ENCODE data around the gene IL13RA1. TPM values are rescaled to one million over a fixed set of nuclear protein-coding genes. Genes with fewer than 3 reads are reported as not detected.

The IL13RA1 gene
- polyA plus RNA-seq, 2 of the 4 experiments (the other 2 are of a cell fraction): 51.1 to 86.8 TPM

DNA sequence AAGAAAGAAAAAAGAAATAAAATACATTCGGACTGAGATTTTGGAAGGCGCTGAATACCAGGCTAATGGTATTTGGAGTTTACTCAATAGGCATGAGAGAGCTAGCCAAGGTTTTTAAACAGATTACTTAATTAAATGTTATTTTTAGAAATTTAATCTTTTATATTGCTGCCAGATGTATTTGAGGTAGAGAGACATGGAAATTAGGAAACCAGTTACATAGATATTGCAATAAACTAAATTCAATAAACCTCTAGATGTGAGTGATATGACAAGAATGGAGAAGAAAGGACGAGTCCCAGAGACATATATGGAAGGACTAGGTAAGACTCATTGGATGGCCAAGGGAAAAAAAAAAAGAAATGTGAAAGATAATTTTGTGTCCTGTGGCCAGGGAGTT, 38.5 kb upstream of the IL13RA1 start:
- no peak for ATAC-seq
- POLR2A ChIA-PET: no interaction called here
- CTCF ChIA-PET: no interaction called here

DNA sequence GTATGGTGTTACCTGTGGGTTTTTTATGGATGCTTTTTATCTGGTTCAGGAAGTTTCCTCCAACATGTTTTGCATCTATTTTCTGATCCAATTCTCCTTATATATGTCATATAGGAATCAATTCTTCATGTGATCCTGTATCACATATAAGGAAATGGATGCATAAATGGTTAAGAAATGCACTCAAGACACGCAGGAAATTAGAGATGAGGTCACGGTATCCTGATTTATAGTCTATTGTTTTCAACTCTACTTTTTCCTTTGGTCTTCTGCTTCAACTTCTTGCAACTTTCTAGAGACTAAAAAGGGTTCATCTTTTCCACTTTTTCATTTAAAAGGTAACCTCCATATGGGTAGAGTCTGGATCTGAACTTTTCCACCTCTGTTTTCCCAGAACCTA, 33.6 kb upstream of the IL13RA1 start:
- no peak for FAIRE-seq
- Histone ChIP-seq H3K27ac (no peak overlapping the region), H3K4me2 (no peak overlapping the region), H3K4me1 (no peaks in the 10 kb centered on the region), H3K9me3 (no peaks in the 10 kb centered on the region), H3K4me3 (no peak overlapping the region)
- no peak for DNase-seq (ENCODE audit: low read depth in 1 of 2, low spot score in 1 of 2)
- ChIA-PET CTCF (no interaction called here), POLR2A (no interaction called here)
- WGBS (ENCODE audit: missing lambda C conversion rate): 83% methylated on average over 2 of the region's 2 CpGs
- TF ChIP-seq ZNF302 (CRISPR knock-in tag; IDR thresholded peaks at IDR 0.05): no peak
- ATAC-seq: no peak

More for the DNA sequence above, 38.5 kb upstream of the IL13RA1 start:
- DNase-seq (ENCODE audit: low read depth in 1 of 2, low spot score in 1 of 2) (no peak), FAIRE-seq (peak; percentile 63)
- no peak overlapping the region for H3K4me2 ChIP-seq
- no peak overlapping the region for H3K27ac ChIP-seq
- WGBS (ENCODE audit: missing lambda C conversion rate): 86% methylated on average over 3 of the region's 3 CpGs
- H3K4me1 ChIP-seq: no peaks in the 10 kb centered on the region
- no peak for TF ChIP-seq SMC3 (IDR thresholded peaks at IDR 0.05)
- TF ChIP-seq RAD21 (conservative IDR thresholded peaks at IDR 0.05 in 1 of 2, IDR thresholded peaks at IDR 0.05 in 1 of 2): no peak
- TF ChIP-seq GATA3 (IDR thresholded peaks at IDR 0.05; ENCODE audit: borderline replicate concordance): no peak
- TF ChIP-seq MAZ (IDR thresholded peaks at IDR 0.05; ENCODE audit: borderline replicate concordance, low read depth, low read length): no peak
- TF ChIP-seq HOXB5 (CRISPR knock-in tag; IDR thresholded peaks at IDR 0.05): no peak
- TF ChIP-seq, protein P1, sequence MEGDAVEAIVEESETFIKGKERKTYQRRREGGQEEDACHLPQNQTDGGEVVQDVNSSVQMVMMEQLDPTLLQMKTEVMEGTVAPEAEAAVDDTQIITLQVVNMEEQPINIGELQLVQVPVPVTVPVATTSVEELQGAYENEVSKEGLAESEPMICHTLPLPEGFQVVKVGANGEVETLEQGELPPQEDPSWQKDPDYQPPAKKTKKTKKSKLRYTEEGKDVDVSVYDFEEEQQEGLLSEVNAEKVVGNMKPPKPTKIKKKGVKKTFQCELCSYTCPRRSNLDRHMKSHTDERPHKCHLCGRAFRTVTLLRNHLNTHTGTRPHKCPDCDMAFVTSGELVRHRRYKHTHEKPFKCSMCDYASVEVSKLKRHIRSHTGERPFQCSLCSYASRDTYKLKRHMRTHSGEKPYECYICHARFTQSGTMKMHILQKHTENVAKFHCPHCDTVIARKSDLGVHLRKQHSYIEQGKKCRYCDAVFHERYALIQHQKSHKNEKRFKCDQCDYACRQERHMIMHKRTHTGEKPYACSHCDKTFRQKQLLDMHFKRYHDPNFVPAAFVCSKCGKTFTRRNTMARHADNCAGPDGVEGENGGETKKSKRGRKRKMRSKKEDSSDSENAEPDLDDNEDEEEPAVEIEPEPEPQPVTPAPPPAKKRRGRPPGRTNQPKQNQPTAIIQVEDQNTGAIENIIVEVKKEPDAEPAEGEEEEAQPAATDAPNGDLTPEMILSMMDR (IDR thresholded peaks at IDR 0.05): no peak
- TF ChIP-seq POLR2A (IDR thresholded peaks at IDR 0.05; ENCODE audit: low read length): no peak
- no peak for TF ChIP-seq RCOR1 (IDR thresholded peaks at IDR 0.05; ENCODE audit: low read depth, low read length)
- no peak for TF ChIP-seq KDM1A (IDR thresholded peaks at IDR 0.05; ENCODE audit: low read depth)
- TF ChIP-seq KDM5A (IDR thresholded peaks at IDR 0.05): no peak
- no peak for TF ChIP-seq EP300 (IDR thresholded peaks at IDR 0.05)
- TF ChIP-seq HEYL (CRISPR knock-in tag; IDR thresholded peaks at IDR 0.05): no peak
- TF ChIP-seq, protein P2, sequence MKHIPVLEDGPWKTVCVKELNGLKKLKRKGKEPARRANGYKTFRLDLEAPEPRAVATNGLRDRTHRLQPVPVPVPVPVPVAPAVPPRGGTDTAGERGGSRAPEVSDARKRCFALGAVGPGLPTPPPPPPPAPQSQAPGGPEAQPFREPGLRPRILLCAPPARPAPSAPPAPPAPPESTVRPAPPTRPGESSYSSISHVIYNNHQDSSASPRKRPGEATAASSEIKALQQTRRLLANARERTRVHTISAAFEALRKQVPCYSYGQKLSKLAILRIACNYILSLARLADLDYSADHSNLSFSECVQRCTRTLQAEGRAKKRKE (CRISPR knock-in tag; IDR thresholded peaks at IDR 0.05; ENCODE audit: low read depth): no peak
- no peak for TF ChIP-seq PHF8 (IDR thresholded peaks at IDR 0.05; ENCODE audit: borderline replicate concordance, low read depth)
- TF ChIP-seq JUNB (IDR thresholded peaks at IDR 0.05): no peak
- no peak for TF ChIP-seq ZC3H11A (IDR thresholded peaks at IDR 0.05)
- no peak for TF ChIP-seq MYC (IDR thresholded peaks at IDR 0.05; ENCODE audit: borderline replicate concordance, low read length)
- TF ChIP-seq FOSL2 (IDR thresholded peaks at IDR 0.05): no peak
- no peak for TF ChIP-seq FOSL2 (CRISPR knock-in tag; IDR thresholded peaks at IDR 0.05)
- no peak overlapping the region for H3K4me3 ChIP-seq
- H3K9me3 ChIP-seq: no peaks in the 10 kb centered on the region

DNA sequence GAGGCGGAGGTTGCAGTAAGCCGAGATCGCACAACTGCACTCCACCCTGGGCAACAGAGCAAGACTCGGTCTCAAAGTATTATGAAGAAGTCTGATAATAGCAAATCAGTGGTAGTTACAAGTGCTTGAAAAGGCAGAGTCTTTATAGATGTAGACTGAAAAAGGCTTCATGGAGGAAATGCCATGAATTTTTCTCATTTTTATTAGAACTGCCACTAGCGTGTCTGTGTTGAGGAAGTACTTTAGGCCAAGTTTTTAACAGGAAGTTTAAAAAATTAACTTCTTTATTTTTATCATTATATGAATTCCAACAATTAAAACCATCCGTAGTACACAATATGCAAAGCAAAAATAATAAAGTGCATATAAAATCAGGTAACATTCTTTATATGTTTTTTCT, 32.8 kb upstream of the IL13RA1 start:
- Histone ChIP-seq H3K9me3 (no peaks in the 10 kb centered on the region), H3K4me3 (no peak overlapping the region), H3K27ac (no peak overlapping the region), H3K4me1 (no peaks in the 10 kb centered on the region), H3K4me2 (no peak overlapping the region)
- DNase-seq (ENCODE audit: low read depth in 1 of 2, low spot score in 1 of 2): no peak
- ChIA-PET POLR2A (no interaction called here), CTCF (interaction anchor here (0.6 kb wide), 1 partner anchor 11 kb away, joined by 6 read pairs; no protein-coding TSS in a partner anchor)
- no peak for FAIRE-seq
- no peak for ATAC-seq
- 83% methylated on average over 6 of the region's 6 CpGs for WGBS (ENCODE audit: missing lambda C conversion rate)
- TF ChIP-seq, protein P2 (CRISPR knock-in tag; IDR thresholded peaks at IDR 0.05; ENCODE audit: low read depth): no peak
- no peak for TF ChIP-seq NFE2L2 (conservative IDR thresholded peaks at IDR 0.05; ENCODE audit: low read length)
- TF ChIP-seq RFX5 (IDR thresholded peaks at IDR 0.05): no peak
- no peak for TF ChIP-seq HEYL (CRISPR knock-in tag; IDR thresholded peaks at IDR 0.05)
- TF ChIP-seq, protein P3, sequence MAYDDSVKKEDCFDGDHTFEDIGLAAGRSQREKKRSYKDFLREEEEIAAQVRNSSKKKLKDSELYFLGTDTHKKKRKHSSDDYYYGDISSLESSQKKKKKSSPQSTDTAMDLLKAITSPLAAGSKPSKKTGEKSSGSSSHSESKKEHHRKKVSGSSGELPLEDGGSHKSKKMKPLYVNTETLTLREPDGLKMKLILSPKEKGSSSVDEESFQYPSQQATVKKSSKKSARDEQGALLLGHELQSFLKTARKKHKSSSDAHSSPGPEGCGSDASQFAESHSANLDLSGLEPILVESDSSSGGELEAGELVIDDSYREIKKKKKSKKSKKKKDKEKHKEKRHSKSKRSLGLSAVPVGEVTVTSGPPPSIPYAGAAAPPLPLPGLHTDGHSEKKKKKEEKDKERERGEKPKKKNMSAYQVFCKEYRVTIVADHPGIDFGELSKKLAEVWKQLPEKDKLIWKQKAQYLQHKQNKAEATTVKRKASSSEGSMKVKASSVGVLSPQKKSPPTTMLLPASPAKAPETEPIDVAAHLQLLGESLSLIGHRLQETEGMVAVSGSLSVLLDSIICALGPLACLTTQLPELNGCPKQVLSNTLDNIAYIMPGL (CRISPR knock-in tag; IDR thresholded peaks at IDR 0.05; ENCODE audit: borderline replicate concordance): no peak
- TF ChIP-seq SREBF2 (IDR thresholded peaks at IDR 0.05): no peak
- no peak for TF ChIP-seq JUNB (IDR thresholded peaks at IDR 0.05)

Measured in A549 (cell line).